ENCODE measurements around the gene RTL1. TPM values are rescaled to one million over a fixed set of nuclear protein-coding genes. Genes with fewer than 3 reads are reported as not detected.

RTL1 gene
- total RNA-seq, 1 experiment from 2014 or later = not detected

Other genes with a start within 250 kb of the RTL1 start
- gene DLK1, start 176.8 kb downstream of the RTL1 start, total RNA-seq (2014; rRNA removed; shearing (Covaris generic)) = not detected in 2 replicates
- gene MEG3, start 77.6 kb downstream of the RTL1 start, total RNA-seq (2014; rRNA removed; shearing (Covaris generic)) = 37.3 and 39.1 TPM in 2 replicates

Data from SJSA1 (cell line).